NCI-H2171 treated with DMSO at 0.1 percent for 48 hours (cell line): Measurements from ENCODE around the gene SOCS1.
A peak's percentile ranks its signal among the peaks of the same experiment; 100 is the strongest.

Source experiments
- DNase-seq: peaks from one replicate; lab custom pipeline; 2025; lab: John Stamatoyannopoulos, UW

Gene SOCS1

DNA sequence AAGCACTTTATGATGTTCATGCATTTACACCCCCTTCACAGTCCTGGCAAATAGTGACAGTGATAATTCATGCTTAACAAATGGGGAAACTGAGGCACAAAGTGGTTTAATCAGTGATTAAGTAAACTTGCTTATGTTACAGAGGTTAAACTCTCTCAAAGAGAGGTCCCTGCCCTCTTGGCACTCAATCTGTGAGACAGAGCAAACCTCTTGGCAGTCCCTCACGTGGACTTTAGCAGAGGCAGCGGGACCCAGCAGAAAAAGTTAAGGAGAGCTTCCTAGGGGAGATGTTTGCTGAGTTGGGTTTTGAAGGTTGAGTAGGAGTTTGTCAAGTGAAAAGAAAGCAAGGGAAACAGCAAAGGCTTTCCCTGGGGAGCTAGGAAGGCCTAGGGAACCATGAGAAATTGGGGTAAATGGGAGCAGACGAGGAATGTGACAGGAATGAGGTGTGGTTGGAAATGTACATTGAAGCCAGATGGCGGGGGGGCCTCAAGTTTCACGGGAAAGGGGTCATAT, 10.7 kb downstream of the SOCS1 start:
- peak; percentile 91 for DNase-seq

DNA sequence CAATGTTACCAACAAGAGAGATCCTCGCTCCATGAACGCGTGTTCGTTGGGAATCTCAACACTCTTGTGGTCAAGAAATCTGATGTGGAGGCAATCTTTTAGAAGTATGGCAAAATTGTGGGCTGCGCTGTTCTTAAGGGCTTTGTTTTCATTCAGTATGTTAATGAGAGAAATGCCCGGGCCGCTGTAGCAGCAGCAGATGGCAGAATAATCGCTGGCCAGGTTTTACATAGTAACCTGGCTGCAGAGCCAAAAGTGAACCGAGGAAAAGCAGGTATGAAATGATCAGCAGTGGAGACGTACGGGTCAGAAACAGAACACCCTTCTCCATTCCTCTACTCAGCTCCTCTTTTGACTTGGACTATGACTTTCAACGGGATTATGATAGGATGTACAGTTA, 13.3 kb downstream of the SOCS1 start:
- DNase-seq: peak; percentile 83

DNA sequence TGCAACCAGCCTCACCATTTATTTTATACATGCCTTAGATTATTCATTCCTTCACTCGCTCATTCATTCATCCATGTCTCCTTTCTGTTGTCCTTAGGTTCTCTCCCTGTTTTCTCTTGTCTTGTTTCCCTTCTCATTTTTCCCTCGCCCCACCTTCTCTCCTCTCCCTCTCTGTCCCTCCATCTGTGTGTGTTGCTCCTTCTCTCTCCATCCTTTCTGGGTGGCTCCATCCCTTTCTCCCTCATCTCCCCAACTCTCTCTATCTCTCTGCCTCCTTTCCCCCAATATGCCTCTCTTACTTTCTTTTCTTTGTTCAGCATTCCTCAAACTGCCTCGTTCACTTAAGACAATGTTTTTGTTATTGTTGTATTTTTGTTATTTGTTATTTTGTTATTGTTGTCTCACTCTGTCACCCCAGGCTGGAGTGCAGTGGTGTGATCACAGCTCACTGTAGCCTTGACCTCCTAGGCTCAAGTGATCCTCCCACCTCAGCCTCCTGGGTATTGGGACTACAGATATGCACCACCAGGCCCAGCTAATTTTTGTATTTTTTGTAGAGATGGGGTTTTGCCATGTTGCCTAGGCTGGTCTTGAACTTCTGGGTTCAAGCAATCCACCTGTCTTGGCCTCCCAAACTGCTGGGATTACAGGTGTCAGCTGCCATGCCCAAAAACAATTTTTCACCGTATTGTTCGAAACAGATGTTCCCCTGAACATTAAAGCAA, 14.4 kb downstream of the SOCS1 start:
- DNase-seq: no peak

- peak; percentile 60 for DNase-seq
These were observed 15.1 kb downstream of the SOCS1 start for GRCh38 chr16:11240636-11241473.

- no peak for DNase-seq
These were observed 16.1 kb downstream of the SOCS1 start for GRCh38 chr16:11239644-11240632.

DNA sequence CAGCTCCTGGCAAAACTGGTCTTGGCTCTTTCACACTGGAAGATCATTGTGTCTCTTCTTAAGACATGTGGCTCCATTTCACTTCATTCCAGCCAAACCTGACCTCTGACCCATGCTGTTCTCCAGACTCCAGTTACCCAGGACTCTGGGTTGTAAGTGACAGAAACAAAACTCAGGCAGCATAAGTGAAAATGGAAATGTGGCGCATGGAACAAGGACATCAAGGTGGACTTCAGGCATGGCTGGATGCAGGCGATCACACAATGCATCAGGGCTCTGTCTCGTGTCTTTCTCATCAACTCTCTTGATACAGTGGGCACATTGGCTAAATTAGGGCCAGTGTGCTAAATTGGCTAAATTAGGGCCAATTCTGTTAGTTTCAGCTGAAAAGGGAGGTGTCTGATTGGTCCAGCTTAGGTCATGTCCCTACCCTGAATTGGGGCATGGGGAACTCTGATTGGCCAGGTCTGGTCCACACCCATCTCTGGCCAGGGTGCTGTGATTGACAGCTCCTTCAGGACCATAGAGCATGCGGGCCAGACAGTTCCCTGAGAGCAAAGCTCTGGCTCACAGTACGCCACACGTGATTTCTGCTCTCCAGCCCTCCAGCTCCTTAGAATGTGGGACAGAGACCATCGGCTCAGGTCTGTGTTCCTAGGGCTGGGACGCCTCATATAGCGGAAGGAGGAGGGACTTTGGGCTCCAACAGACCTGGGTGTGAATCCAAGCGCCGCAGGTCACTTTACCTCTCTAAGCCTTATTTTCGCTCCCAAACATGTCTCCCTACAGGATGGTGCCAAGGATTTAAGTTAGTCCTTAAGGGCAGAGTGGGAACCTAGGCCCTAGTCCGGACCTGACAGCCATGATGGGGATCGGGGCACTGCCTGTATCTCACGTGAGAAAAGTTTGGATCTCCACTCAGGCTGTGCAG, 17.5 kb downstream of the SOCS1 start:
- no peak for DNase-seq

DNA sequence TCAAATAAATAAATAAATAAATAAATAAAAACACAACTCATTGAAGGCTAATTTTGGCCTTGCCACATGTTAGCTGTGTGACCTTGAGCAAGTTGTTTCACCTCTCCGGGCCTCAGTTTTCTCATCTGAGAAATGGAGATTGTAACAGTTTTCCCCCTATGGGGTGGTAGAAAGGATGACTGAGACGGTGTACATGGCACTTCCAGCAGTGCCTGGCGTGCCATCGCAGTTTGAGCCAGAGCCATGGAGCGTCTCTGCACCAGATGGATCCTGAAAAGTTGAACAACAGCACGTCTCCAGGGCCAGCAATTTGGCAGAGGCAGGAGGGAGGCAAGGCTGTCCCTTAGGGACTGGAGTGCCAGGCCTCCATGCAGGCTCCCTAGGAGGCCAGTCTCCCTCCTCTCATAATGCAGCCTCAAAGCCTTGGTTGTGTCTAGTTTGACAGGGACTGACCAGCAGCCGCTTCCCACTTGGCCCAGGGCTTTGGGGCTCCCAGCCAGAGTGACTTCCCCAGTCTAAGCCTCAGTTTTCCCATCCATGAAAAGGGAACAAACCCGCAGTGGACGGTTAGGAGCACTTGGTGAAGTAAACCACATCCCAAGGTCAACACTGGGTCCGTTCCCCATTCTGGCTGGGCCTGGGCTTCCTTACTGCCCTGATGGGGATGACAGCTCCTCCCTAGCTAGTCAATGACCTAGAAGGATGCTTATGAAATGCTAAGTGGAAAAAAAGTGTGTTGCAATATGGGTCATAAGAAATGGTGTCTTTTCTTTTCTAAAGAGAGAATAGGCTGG, 19.3 kb downstream of the SOCS1 start:
- DNase-seq: peak; percentile 85

DNA sequence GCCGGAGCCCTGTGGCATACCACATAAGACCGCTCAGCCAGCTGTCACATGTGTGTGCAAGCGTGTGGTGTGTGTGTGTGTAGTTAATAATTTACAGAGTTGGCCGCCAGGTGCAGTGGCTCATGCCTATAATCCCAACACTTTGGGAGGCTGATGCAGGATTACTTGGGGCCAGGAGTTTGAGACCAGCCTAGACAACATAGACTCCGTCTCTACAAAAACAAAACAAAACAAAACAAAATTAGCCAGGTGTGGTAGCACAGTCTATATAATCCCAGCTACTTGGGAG, 20.4 kb downstream of the SOCS1 start:
- no peak for DNase-seq

DNA sequence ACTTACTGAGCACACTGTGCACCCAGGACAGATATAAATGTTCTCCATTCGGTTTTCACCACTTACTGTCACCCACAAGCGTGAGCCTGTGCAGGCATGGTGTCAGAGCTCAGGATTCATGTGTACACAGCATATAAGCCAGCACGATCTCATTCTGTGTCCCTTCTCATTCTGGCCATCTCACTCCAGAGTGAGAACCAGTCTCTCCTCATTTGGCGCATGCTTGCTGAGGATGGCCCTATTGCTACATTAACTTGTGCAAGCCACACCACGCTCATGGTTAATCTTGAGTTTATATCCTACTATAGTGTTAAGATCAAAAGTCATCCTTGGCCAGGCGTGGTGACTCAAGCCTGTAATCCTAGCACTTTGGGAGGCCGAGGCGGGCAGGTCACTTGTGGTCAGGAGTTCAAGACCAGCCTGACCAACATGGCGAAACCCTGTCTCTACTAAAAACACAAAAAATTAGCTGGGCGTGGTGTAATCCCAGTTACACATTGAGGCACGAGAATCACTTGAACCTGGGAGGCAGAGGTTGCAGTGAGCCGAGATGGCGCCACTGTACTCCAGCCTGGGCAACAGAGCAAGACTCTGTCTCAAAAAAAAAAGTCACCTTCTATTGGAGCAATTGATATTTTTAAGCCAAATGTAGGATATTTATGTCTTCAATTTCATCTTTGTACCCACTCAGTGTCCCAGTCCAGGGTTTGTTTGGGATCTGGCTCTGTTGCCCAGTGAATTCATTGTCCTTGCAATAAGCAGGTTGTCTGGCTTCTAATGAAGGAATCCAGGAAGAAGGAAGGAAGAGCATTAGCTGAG, 20.9 kb downstream of the SOCS1 start:
- DNase-seq: no peak

GRCh38 chr16:11233727-11234376, 22.2 kb downstream of the SOCS1 start:
- no peak for DNase-seq

DNA sequence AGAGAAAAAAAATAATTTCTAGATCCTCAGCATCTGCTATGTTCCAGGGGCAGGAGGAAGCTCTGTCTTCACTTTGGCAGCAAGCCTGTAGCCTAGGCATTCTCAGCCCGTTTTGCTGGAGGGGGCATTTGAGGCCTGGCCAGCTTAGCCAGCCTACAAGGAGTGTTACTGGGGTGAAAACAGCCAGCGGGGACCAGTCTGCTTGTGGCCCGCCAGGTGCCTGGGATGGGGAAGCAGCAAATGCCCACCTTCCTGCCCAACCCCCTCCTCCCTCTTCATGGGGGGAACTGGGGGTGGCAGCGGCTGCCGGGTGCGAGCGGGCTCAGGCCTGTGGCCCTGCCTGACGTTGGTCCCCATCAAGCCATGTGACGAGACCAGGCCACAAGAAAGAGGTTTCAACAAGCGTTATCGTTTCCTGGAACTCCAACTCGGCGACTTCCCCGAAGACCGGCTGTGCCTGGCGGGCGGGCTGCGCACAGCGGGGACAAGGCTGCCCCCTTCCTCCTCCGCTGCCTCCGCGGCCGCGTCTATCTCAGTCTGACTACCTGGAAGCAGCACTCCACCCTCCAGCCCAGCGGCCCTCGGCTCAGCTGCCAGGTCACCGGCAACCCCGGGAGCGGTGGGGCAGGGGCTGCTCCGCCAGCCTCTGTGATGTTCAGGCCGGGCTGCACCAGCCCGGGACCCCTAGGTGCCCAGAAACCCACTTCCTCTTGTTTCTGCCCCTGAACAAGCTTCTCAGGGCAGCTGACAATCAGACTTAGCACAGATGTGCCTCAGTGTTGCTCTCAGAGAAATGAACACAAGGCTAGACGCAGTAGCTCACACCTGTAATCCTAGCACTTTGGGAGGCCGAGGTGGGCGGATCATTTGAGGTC, 22.9 kb downstream of the SOCS1 start:
- no peak for DNase-seq

GRCh38 chr16:11232302-11232851, 23.6 kb downstream of the SOCS1 start:
- no peak for DNase-seq

- DNase-seq: no peak
These were observed 24.5 kb downstream of the SOCS1 start for GRCh38 chr16:11231367-11231970.

- DNase-seq: no peak
These were observed 26.1 kb downstream of the SOCS1 start for GRCh38 chr16:11229906-11230305.

DNA sequence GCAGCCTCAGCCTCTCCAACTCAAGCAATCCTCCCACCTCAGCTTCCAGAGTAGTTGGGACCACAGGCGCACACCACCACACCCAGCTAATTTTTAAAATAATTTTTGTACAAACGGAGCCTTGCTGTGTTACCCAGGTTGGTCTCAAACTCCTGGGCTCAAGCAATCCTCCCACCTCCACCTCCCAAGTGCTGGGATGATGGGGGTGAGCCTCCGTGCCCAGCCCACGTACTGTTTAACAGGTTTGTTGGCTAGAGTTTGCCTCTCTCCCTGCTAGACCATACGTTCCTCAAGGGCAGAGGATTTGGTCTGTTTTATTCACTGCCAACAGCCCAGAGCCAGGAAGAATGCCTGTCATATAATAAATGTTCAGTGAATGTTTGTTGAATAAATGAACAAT, 26.6 kb downstream of the SOCS1 start:
- no peak for DNase-seq

DNA sequence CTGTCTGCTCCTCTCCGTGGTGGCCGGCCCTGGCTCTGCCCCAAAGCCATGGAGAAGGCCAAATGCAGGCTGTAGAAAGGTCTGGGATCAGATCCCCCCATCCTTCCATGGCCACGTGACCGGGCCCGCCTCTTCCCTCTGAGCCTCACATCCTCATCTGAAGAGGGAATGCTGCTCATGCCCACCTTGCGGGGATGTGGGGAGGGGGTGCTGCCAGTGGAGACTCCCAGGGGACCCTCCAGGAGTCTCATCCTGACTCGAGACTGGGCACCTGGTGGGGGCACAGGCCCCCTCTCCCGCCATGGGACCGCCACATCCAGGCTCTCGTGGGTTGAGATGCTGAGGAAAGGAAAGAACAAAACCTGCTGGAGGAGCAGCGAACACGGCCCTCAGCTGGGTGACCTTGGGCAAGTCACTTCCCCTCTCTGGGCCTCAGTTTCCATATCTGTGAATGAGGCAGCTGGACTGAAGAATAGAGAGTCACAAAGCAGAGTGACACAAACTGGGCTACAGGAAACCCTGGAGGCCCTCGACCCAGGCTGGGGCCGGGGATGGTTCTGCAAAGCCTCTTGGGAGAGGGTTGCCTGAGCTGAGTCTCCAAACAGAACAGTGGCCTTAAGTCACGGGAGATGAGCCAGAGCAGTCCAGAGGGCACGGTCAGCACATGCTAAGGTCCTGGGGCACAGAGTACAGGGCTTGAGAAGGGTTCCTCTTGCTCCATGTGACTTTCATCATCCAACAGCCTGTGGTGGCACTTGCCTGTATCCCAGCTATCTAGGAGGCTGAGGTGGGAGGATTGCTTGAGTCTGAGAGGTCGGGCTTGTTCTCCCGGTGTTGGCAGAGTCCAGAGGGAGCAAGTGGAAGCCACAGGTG, 30.1 kb downstream of the SOCS1 start:
- no peak for DNase-seq
